B cell (primary cell): ENCODE measurements around the gene ASIC4. TPM values are rescaled to one million over a fixed set of nuclear protein-coding genes. Genes with fewer than 3 reads are reported as not detected.
A peak's percentile ranks its signal among the peaks of the same experiment; 100 is the strongest.

Experiments used
- ATAC-seq: fragments of 200-7000 bp; cut with Tn5 transposase; one replicate; pipeline ENCODE4 v1.10.0; 2021; ENCODE audit warnings: low read depth, mild to moderate bottlenecking, moderate number of reproducible peaks, moderate library complexity
- CTCF ChIA-PET: fragments of 350-600 bp; sonication (Branson Sonifier 250); formaldehyde crosslinking; loops from one replicate; lab custom pipeline; 2021; ENCODE audit warnings: antibody characterized with exemption, inconsistent platforms; lab: Charles Lee
- POLR2A ChIA-PET: fragments of 350-600 bp; sonication (Branson Sonifier 250); formaldehyde crosslinking; loops from one replicate; lab custom pipeline; 2021; ENCODE audit warnings: antibody characterized with exemption; lab: Charles Lee
- DNase-seq: peaks from one replicate; pipeline ENCODE4 v3.0.0; 2013
- H2AFZ ChIP-seq: 2 replicates; pipeline ENCODE4 v1.6.1; 2012; ENCODE audit warnings: mild to moderate bottlenecking, low read depth, low read length; ENCODE audit not compliant: insufficient read depth, poor library complexity, severe bottlenecking
- H3K27ac ChIP-seq, 2 donors: 1 replicate in 1 of 2; 2 replicates in 1 of 2; pipeline ENCODE4 v1.5.1; 2012 to 2013; ENCODE audit warnings: low read length in 2 of 2, mild to moderate bottlenecking in 2 of 2, moderate library complexity in 1 of 2
- H3K27me3 ChIP-seq, 4 experiments: fragments of 200-600 bp in 1 of 4; sonication (generic) in 1 of 4; replicated peaks in 1 of 4; 1 replicate in 2 of 4; 2 replicates in 2 of 4; pipeline versions ENCODE4 v1.6.1 to v1.7.0; 2013 to 2016; ENCODE audit warnings: low read length in 3 of 4, mild to moderate bottlenecking in 2 of 4, mixed read lengths in 1 of 4, moderate library complexity in 1 of 4; ENCODE audit not compliant: insufficient read depth in 4 of 4, control insufficient read depth in 3 of 4; ENCODE audit errors: control extremely low read depth in 1 of 4
- H3K36me3 ChIP-seq, 2 experiments: replicated peaks in 1 of 2; 1 replicate in 1 of 2; 2 replicates in 1 of 2; pipeline versions ENCODE4 v1.6.1 to v1.7.1; 2013; ENCODE audit warnings: low read length in 1 of 2; ENCODE audit not compliant: insufficient read depth in 2 of 2, control insufficient read depth in 1 of 2; ENCODE audit errors: control extremely low read depth in 1 of 2, extremely low read depth in 1 of 2
- H3K4me1 ChIP-seq, 2 donors: fragments of 200-600 bp in 1 of 2; sonication (generic) in 1 of 2; 1 replicate in 1 of 2; 2 replicates in 1 of 2; pipeline versions ENCODE4 v1.5.1 to v1.6.1; 2013 to 2017; ENCODE audit warnings: low read length in 2 of 2; ENCODE audit not compliant: control insufficient read depth in 2 of 2, insufficient read depth in 2 of 2
- H3K4me2 ChIP-seq: replicated peaks from 2 replicates; pipeline ENCODE3; 2012; ENCODE audit warnings: mild to moderate bottlenecking, low read depth, low read length; ENCODE audit not compliant: poor library complexity, severe bottlenecking
- H3K4me3 ChIP-seq, 5 experiments: fragments of 200-600 bp in 1 of 5; sonication (generic) in 1 of 5; 1 replicate in 3 of 5; 2 replicates in 2 of 5; pipeline versions ENCODE4 v1.5.1 to v1.7.0; 2011 to 2016; ENCODE audit warnings: low read length in 4 of 5, mild to moderate bottlenecking in 4 of 5, low read depth in 2 of 5, control low read depth in 1 of 5, moderate library complexity in 1 of 5; ENCODE audit not compliant: insufficient read depth in 1 of 5; ENCODE audit errors: control extremely low read depth in 1 of 5, extremely low read depth in 1 of 5
- H3K79me2 ChIP-seq: fragments of 200-600 bp; sonication (generic); one replicate; pipeline ENCODE4 v1.6.0; 2016; ENCODE audit warnings: low read length; ENCODE audit not compliant: control insufficient read depth, insufficient read depth
- H3K9ac ChIP-seq: fragments of 200-600 bp; sonication (generic); 2 replicates; pipeline ENCODE4 v1.6.1; 2017; ENCODE audit warnings: mild to moderate bottlenecking, low read length, moderate library complexity
- H3K9me3 ChIP-seq, 3 donors: one replicate each; pipeline versions ENCODE4 v1.6.1 to v1.7.1; 2013; ENCODE audit warnings: low read length in 2 of 3; ENCODE audit not compliant: control insufficient read depth in 2 of 3, insufficient read depth in 1 of 3; ENCODE audit errors: control extremely low read depth in 1 of 3
- H4K20me1 ChIP-seq: 2 replicates; pipeline ENCODE4 v1.6.0; 2012; ENCODE audit warnings: mild to moderate bottlenecking, low read length; ENCODE audit not compliant: insufficient read depth, control insufficient read depth, poor library complexity, severe bottlenecking
- H3K27ac Mint-ChIP-seq: one replicate; pipeline ENCODE4 v1.8.0; 2021; ENCODE audit warnings: mixed read lengths
- H3K27me3 Mint-ChIP-seq: one replicate; pipeline ENCODE4 v1.8.0; 2021; ENCODE audit warnings: mixed read lengths
- H3K4me1 Mint-ChIP-seq: one replicate; pipeline ENCODE4 v1.8.0; 2021; ENCODE audit warnings: mixed read lengths
- H3K4me3 Mint-ChIP-seq: one replicate; pipeline ENCODE4 v1.8.0; 2021; ENCODE audit warnings: mixed read lengths
- H3K9me3 Mint-ChIP-seq: one replicate; pipeline ENCODE4 v1.8.0; 2022; ENCODE audit warnings: mixed read lengths; ENCODE audit not compliant: insufficient read depth
- CTCF ChIP-seq: fragments of 200-600 bp; IDR thresholded peaks from one replicate; pipeline ENCODE4 v1.8.0; 2022; ENCODE audit warnings: antibody characterized with exemption, mild to moderate bottlenecking
- EZH2 ChIP-seq: IDR thresholded peaks from 2 replicates; pipeline ENCODE4 v1.6.1; 2012; ENCODE audit warnings: borderline replicate concordance, low read depth, mild to moderate bottlenecking, moderate library complexity, low read length; ENCODE audit not compliant: insufficient read depth, poor library complexity, severe bottlenecking
- WGBS: methylation state at CpG from one replicate; pipeline ENCODE4 v1.1.5; 2013; ENCODE audit warnings: missing lambda C conversion rate; ENCODE audit not compliant: insufficient coverage; 5-methylcytosine and 5-hydroxymethylcytosine counted together
- intact Hi-C: fragments of 100-400 bp; cut with micrococcal nuclease; formaldehyde crosslinking; loops from one replicate; pipeline ENCODE4 v1.10.0; 2022
- polyA plus RNA-seq: library from polyadenylated mRNA; depleted of rRNA; stranded (reverse); fragments of >200 nt; gene quantifications from 2 replicates; pipeline ENCODE4 v1.2.3, GENCODE V29; 2012
- total RNA-seq, 2 donors: library from RNA; stranded (reverse); fragments of 120-200 nt in 1 of 2; gene quantifications; 1 replicate in 1 of 2; 2 replicates in 1 of 2; pipeline versions ENCODE4 v1.2.3 to v1.2.4, GENCODE V29; 2013 to 2022

ASIC4 gene
- total and polyA plus RNA-seq, 2 donors (not counting 1 experiment from before 2014, with no cell fraction given), result not detected

- H3K27me3 ChIP-seq, result peaks cover 0 to 41% (median 23%) of the 10 kb centered on the region in 4 experiments
- peaks cover 0 to 21% (median 0%) of the 10 kb centered on the region in 3 donors for H3K9me3 ChIP-seq
- H3K27ac ChIP-seq, result peak overlapping the region in 1 of 2 donors; percentile 84
- no peak for TF ChIP-seq CTCF
- TF ChIP-seq EZH2, result no peak
- peak overlapping the region; percentile 93 for H3K4me3 Mint-ChIP-seq
- intact Hi-C loops, result loop anchor here (2.0 to 5.0 kb wide), 4 partner anchors 222 to 1227 kb away; partner anchors contain the start of genes AAMP, CNOT9, CNPPD1 and DNAJB2
- no peaks in the 10 kb centered on the region for H4K20me1 ChIP-seq
- H3K9me3 Mint-ChIP-seq, result no peaks in the 10 kb centered on the region
- DNase-seq, result no peak
- peaks cover 32% of the 10 kb centered on the region for H3K4me1 Mint-ChIP-seq
- ATAC-seq, result no peak
- peak overlapping the region; percentile 92 for H3K9ac ChIP-seq
- peaks cover 29% of the 10 kb centered on the region for H3K27me3 Mint-ChIP-seq
- H3K4me2 ChIP-seq, result peak overlapping the region; percentile 98
- peak overlapping the region; percentile 87 for H3K27ac Mint-ChIP-seq
- H3K4me1 ChIP-seq, result peaks cover 38% of the 10 kb centered on the region in 2 donors
- CTCF ChIA-PET, result interaction anchor here (0.6 to 10.4 kb wide), 6 partner anchors 11 to 100 kb away, joined by 3 to 123 read pairs (median 4); no protein-coding TSS in a partner anchor
- 0% methylated on average over 3 of the region's 3 CpGs for WGBS
- peaks cover 0 to 5% of the 10 kb centered on the region in 2 experiments for H3K36me3 ChIP-seq
- peak overlapping the region; percentile 97 for H2AFZ ChIP-seq
- POLR2A ChIA-PET, result interaction anchor here (2.8 kb wide), 1 partner anchor 111 kb away, joined by 10 read pairs; the partner anchor contains the start of gene DNPEP
- peak overlapping the region; percentile 65 to 90 (median 79) for H3K4me3 ChIP-seq
- H3K79me2 ChIP-seq, result peaks cover 19% of the 10 kb centered on the region
Observed at GRCh38 chr2:219499058-219499307, 15.3 kb upstream of the ASIC4 start.

- H3K4me3 Mint-ChIP-seq, result peak overlapping the region; percentile 93
- no peak for TF ChIP-seq CTCF
- TF ChIP-seq EZH2, result no peak
- Histone ChIP-seq H3K9me3 (peaks cover 0 to 21% (median 0%) of the 10 kb centered on the region in 3 donors), H4K20me1 (no peaks in the 10 kb centered on the region), H3K4me3 (peak overlapping the region in 2 of 5 experiments; percentile 72 to 87), H3K4me1 (peaks cover 38% of the 10 kb centered on the region in 2 donors), H3K27me3 (peaks cover 0 to 36% (median 21%) of the 10 kb centered on the region in 4 experiments), H3K27ac (no peak overlapping the region), H3K36me3 (peaks cover 0 to 10% of the 10 kb centered on the region in 2 experiments), H3K4me2 (peak overlapping the region; percentile 98), H2AFZ (peak overlapping the region; percentile 97), H3K79me2 (peaks cover 19% of the 10 kb centered on the region), H3K9ac (peak overlapping the region; percentile 92)
- ATAC-seq (no peak), DNase-seq (no peak)
- no peak overlapping the region for H3K27ac Mint-ChIP-seq
- 88% methylated on average over 1 of the region's 1 CpG for WGBS
- peaks cover 27% of the 10 kb centered on the region for H3K27me3 Mint-ChIP-seq
- H3K9me3 Mint-ChIP-seq, result no peaks in the 10 kb centered on the region
- H3K4me1 Mint-ChIP-seq, result peaks cover 32% of the 10 kb centered on the region
- ChIA-PET POLR2A (interaction anchor here (0.6 kb wide), 1 partner anchor 503 kb away, joined by 6 read pairs; no protein-coding TSS in a partner anchor), CTCF (interaction anchor here (0.6 to 10.4 kb wide), 5 partner anchors 14 to 143 kb away, joined by 3 to 123 read pairs (median 3); partner anchors contain the start of gene ASIC4)
- intact Hi-C loops, result loop anchor here (2.0 to 5.0 kb wide), 4 partner anchors 222 to 1227 kb away; partner anchors contain the start of genes AAMP, CNOT9, CNPPD1 and DNAJB2
Observed at GRCh38 chr2:219499555-219499954, 14.7 kb upstream of the ASIC4 start.
